ENCODE results near the gene SKAP1. TPM values are rescaled to one million over a fixed set of nuclear protein-coding genes. Genes with fewer than 3 reads are reported as not detected.
"Not testable (repeated sequence)": the region's sequence is repeated elsewhere in the genome, so short reads cannot be mapped to it uniquely, and the experiment has no call there.

Gene SKAP1
- total RNA-seq, 4 donors from 2014 or later = 1.2 to 6.4 (median 4.9) TPM; not detected in 1

- H3K4me3 ChIP-seq = no peak overlapping the region
- in situ Hi-C loops (cut with MboI; ENCODE audit: low pct_ligation_motif_present in 1 of 4, low pct_unique_long_range_greater_than_20kb in 1 of 4, low sequenced_read_pairs in 3 of 4) (loop anchor here in 2 of 4 donors (10.0 kb wide), 2 partner anchors 111 to 121 kb away; no protein-coding TSS in a partner anchor), intact Hi-C loops (cut with DNase I; ENCODE audit: low total_unique reads) (loop anchor here (10.0 kb wide), 1 partner anchor 101 kb away; no protein-coding TSS in a partner anchor)
- no peak overlapping the region for H3K27ac ChIP-seq
- peaks cover 12% of the 10 kb centered on the region for H3K27me3 ChIP-seq
- H3K36me3 ChIP-seq = no peaks in the 10 kb centered on the region
- no peak for DNase-seq
- H3K4me1 ChIP-seq = peaks cover 0 to 13% (median 6%) of the 10 kb centered on the region in 4 donors
- no peaks in the 10 kb centered on the region for H3K9me3 ChIP-seq
- TF ChIP-seq POLR2AphosphoS5 (IDR thresholded peaks at IDR 0.05) (no peak), POLR2A (IDR thresholded peaks at IDR 0.05) (no peak), CTCF (IDR thresholded peaks at IDR 0.05) (no peak), EP300 (IDR thresholded peaks at IDR 0.05; ENCODE audit: low read depth) (no peak)
Observed at GRCh38 chr17:48455791-48456190, 25.8 kb upstream of the SKAP1 start.

- no peak overlapping the region for H3K4me3 ChIP-seq
- H3K27me3 ChIP-seq = peaks cover 7% of the 10 kb centered on the region
- H3K4me1 ChIP-seq = peaks cover 0 to 13% (median 6%) of the 10 kb centered on the region in 4 donors
- H3K9me3 ChIP-seq = no peaks in the 10 kb centered on the region
- no peak overlapping the region for H3K27ac ChIP-seq
- H3K36me3 ChIP-seq = no peaks in the 10 kb centered on the region
- no peak for TF ChIP-seq POLR2AphosphoS5 (IDR thresholded peaks at IDR 0.05)
- no peak for TF ChIP-seq EP300 (IDR thresholded peaks at IDR 0.05; ENCODE audit: low read depth)
- TF ChIP-seq POLR2A (IDR thresholded peaks at IDR 0.05) = no peak
- no peak for TF ChIP-seq CTCF (IDR thresholded peaks at IDR 0.05)
- no peak for DNase-seq
- in situ Hi-C loops (cut with MboI; ENCODE audit: low pct_ligation_motif_present in 1 of 4, low pct_unique_long_range_greater_than_20kb in 1 of 4, low sequenced_read_pairs in 3 of 4) (loop anchor here in 2 of 4 donors (10.0 kb wide), 2 partner anchors 109 to 119 kb away; no protein-coding TSS in a partner anchor), intact Hi-C loops (cut with DNase I; ENCODE audit: low total_unique reads) (loop anchor here (10.0 kb wide), 1 partner anchor 99 kb away; no protein-coding TSS in a partner anchor)
Observed at GRCh38 chr17:48453447-48453846, 23.4 kb upstream of the SKAP1 start.

- H3K27ac ChIP-seq = no peak overlapping the region
- TF ChIP-seq CTCF (IDR thresholded peaks at IDR 0.05) (no peak), EP300 (IDR thresholded peaks at IDR 0.05; ENCODE audit: low read depth) (no peak), POLR2AphosphoS5 (IDR thresholded peaks at IDR 0.05) (no peak), POLR2A (IDR thresholded peaks at IDR 0.05) (no peak)
- no peak for DNase-seq
- WGBS, 2 donors (ENCODE audit: low coverage in 1 of 2) = 88% methylated on average over 2 of the region's 2 CpGs
- intact Hi-C loops (cut with DNase I; ENCODE audit: low total_unique reads) = loop anchor here (10.0 kb wide), 1 partner anchor 97 kb away; no protein-coding TSS in a partner anchor
- no peaks in the 10 kb centered on the region for H3K9me3 ChIP-seq
- no peaks in the 10 kb centered on the region for H3K36me3 ChIP-seq
- peaks cover 0 to 3% (median 0%) of the 10 kb centered on the region in 4 donors for H3K4me1 ChIP-seq
- in situ Hi-C loops (cut with MboI; ENCODE audit: low pct_ligation_motif_present in 1 of 4, low pct_unique_long_range_greater_than_20kb in 1 of 4, low sequenced_read_pairs in 3 of 4) = loop anchor here in 2 of 4 donors (10.0 kb wide), 2 partner anchors 107 to 117 kb away; no protein-coding TSS in a partner anchor
- H3K4me3 ChIP-seq = no peak overlapping the region
- H3K27me3 ChIP-seq = peaks cover 10% of the 10 kb centered on the region
Observed at GRCh38 chr17:48451489-48451888, 21.5 kb upstream of the SKAP1 start.

- not testable (repeated sequence) for H3K27me3 ChIP-seq
- WGBS, 2 donors (ENCODE audit: low coverage in 1 of 2) = 80 to 81% methylated on average over 3 of the region's 3 CpGs
Observed at GRCh38 chr17:48449335-48449734, 19.3 kb upstream of the SKAP1 start.

GRCh38 chr17:48445248-48445620 is 15.2 kb upstream of the SKAP1 start:
- Histone ChIP-seq H3K4me1 (no peaks in the 10 kb centered on the region), H3K36me3 (no peaks in the 10 kb centered on the region), H3K27ac (no peak overlapping the region), H3K4me3 (no peak overlapping the region), H3K9me3 (no peaks in the 10 kb centered on the region), H3K27me3 (peaks cover 5% of the 10 kb centered on the region)
- TF ChIP-seq CTCF (IDR thresholded peaks at IDR 0.05) (no peak), POLR2AphosphoS5 (IDR thresholded peaks at IDR 0.05) (no peak), POLR2A (IDR thresholded peaks at IDR 0.05) (no peak), EP300 (IDR thresholded peaks at IDR 0.05; ENCODE audit: low read depth) (no peak)
- in situ Hi-C loops (cut with MboI; ENCODE audit: low pct_ligation_motif_present in 1 of 4, low pct_unique_long_range_greater_than_20kb in 1 of 4, low sequenced_read_pairs in 3 of 4) = no loop called here
- WGBS, 2 donors (ENCODE audit: low coverage in 1 of 2) = 86% methylated on average over 7 of the region's 7 CpGs; no CpG with 5 or more reads in 1 of the 2 donors
- intact Hi-C loops (cut with DNase I; ENCODE audit: low total_unique reads) = no loop called here
- no peak for DNase-seq

More at GRCh38 chr17:48449335-48449734, 19.3 kb upstream of the SKAP1 start:
- intact Hi-C loops (cut with DNase I; ENCODE audit: low total_unique reads); DNase-seq; in situ Hi-C loops (cut with MboI; ENCODE audit: low pct_ligation_motif_present in 1 of 4, low pct_unique_long_range_greater_than_20kb in 1 of 4, low sequenced_read_pairs in 3 of 4); H3K4me1 ChIP-seq; H3K27ac ChIP-seq; H3K36me3 ChIP-seq; H3K9me3 ChIP-seq; H3K4me3 ChIP-seq: not testable (repeated sequence)
